Measurements from ENCODE around the gene GPR34. TPM values are rescaled to one million over a fixed set of nuclear protein-coding genes. Genes with fewer than 3 reads are reported as not detected.
"Not testable (repeated sequence)": the region's sequence is repeated elsewhere in the genome, so short reads cannot be mapped to it uniquely, and the experiment has no call there.

Gene GPR34
- total RNA-seq, 2 donors from 2014 or later: 0.17 TPM; not detected in 1

DNA sequence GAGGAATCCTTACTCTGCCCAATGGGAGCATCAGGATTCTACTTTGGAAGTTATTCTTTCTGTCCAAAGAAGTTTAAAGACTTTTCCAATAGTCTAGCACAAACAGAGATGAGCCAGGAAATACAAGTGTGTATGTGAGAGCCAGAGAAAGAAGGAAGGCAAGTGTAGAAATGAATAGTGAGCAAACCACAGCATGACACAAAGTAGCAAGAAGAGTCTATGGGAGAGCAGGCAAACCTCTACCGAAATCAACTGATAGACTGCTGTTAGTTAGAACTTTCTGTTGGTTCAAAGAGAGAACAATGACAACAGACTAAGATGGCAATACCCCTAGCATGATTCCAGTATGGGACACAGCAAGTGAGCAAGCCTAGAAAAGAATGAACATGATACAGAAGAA lies 16.1 kb upstream of the GPR34 start:
- no peak for DNase-seq
- no peaks in the 10 kb centered on the region for H3K9me3 ChIP-seq (ENCODE audit: control insufficient read depth, low read length, poor library complexity, severe bottlenecking)
- Mint-ChIP-seq H3K27ac (peak overlapping the region; percentile 32), H3K36me3 (ENCODE audit: low read depth) (peaks cover 2% of the 10 kb centered on the region), H3K27me3 (no peaks in the 10 kb centered on the region), H3K4me1 (peaks cover 13% of the 10 kb centered on the region), H3K4me3 (no peak overlapping the region)
- no peak for ATAC-seq

DNA sequence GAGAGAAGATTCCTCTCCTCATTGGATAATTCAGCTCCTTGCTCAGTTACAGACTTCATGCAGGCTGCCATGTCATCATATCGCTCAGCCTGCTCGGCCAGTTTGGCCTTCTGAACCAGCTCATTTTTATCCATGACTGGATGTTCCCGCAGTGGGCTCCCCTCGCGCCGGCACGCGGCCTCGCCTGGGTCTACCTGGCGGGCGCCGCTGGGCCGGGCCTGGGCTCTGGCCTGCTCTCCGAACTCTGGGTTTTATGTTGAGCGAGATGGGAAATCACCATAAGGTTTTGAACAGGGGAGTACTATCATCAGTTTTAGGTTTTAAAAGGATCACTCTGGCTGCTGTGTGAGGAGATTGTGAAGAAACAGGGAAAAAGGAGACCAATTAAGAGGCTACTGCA lies 12.4 kb upstream of the GPR34 start:
- not testable (repeated sequence) for ATAC-seq; H3K27ac Mint-ChIP-seq; H3K36me3 Mint-ChIP-seq (ENCODE audit: low read depth); DNase-seq; H3K27me3 Mint-ChIP-seq; H3K4me1 Mint-ChIP-seq; H3K4me3 Mint-ChIP-seq; H3K9me3 ChIP-seq (ENCODE audit: control insufficient read depth, low read length, poor library complexity, severe bottlenecking)

DNA sequence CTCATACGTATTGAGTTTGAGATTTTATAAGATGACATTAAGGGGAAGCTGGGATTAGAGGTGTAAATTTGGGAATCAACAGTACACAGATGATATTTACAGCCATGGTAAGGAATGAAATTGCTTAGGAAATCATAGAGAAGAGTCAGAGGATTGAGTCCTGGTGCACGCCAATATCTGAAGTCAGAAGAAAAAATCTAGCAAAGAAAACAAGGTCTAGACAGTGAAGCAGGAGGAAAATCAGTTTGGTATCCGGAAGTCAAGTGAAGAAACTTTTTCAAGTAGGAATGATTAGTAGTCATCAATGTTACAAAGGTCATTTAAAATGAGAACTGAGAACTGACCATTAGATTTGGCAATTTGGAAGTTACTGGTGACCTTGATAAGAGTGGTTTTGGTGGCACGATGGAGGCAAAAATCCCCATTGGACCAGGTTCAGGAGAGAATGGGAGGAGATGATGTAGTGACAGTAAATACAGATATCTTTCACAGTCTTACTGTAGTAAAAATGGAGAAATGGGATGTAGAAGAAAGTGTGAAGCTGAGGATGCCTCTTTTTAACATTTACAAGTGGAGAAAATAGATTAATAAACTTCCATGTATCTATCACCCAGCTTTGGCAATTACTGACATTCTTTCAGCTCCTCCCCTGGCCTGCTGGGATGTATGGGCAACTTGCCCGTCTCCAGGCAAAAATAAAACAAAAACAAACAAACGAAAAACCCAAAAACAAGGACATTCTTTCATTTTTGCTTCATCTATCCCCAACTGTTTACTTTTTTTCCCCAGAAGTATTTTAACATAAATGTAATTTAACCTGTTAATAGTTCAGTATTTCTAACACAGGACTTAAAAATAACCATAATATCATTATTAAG lies 11.4 kb upstream of the GPR34 start:
- no peaks in the 10 kb centered on the region for H3K9me3 ChIP-seq (ENCODE audit: control insufficient read depth, low read length, poor library complexity, severe bottlenecking)
- H3K27ac Mint-ChIP-seq: no peak overlapping the region

DNA sequence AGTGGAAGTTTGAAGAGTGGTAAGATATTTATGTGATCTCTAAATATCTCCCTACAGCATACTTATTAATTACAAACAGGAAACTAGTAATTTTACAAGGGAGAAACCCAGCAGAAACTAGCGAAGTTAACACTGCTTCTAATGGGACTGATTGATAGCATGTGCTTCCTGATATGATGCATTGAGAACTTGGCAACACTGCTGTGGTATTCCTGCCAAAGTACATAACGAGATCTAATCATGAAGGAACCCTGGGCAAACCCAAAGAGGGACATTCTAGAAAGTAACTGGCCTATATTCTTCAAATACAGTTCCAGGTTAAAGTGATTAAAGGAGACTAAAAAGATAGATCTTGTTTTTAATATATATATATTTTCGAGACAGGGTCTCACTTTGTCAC lies 4.6 kb upstream of the GPR34 start:
- H3K36me3 Mint-ChIP-seq (ENCODE audit: low read depth): no peaks in the 10 kb centered on the region
- peaks cover 6% of the 10 kb centered on the region for H3K4me1 Mint-ChIP-seq
- H3K4me3 Mint-ChIP-seq: no peak overlapping the region
- DNase-seq: no peak
- no peak overlapping the region for H3K27ac Mint-ChIP-seq
- no peaks in the 10 kb centered on the region for H3K27me3 Mint-ChIP-seq
- ATAC-seq: no peak
- H3K9me3 ChIP-seq (ENCODE audit: control insufficient read depth, low read length, poor library complexity, severe bottlenecking): no peaks in the 10 kb centered on the region

More for the DNA sequence above, 11.4 kb upstream of the GPR34 start:
- Mint-ChIP-seq H3K4me1 (peaks cover 9% of the 10 kb centered on the region), H3K27me3 (no peaks in the 10 kb centered on the region), H3K36me3 (ENCODE audit: low read depth) (peaks cover 2% of the 10 kb centered on the region), H3K4me3 (no peak overlapping the region)
- DNase-seq: no peak
- ATAC-seq: no peak

DNA sequence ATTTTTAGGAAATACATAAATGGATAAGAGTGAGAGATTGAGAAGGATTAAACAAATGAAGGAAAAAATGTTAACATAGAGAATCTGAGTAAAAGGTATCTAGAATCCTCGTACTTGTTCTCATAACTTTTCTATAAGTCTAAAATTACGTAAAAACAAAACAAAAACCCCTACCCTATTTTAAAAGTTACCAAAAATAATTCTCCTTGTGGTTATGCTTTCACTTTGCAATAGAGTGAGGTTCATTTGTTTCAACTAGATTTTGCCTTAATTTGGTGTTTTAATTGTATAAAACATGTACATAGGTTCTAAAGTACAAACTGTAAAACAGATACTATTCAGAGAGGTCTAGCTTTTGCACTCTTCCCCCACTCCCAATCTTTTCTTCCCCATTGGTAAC lies 3.8 kb upstream of the GPR34 start:
- no peak for ATAC-seq
- Mint-ChIP-seq H3K4me1 (peaks cover 6% of the 10 kb centered on the region), H3K27ac (no peak overlapping the region), H3K27me3 (no peaks in the 10 kb centered on the region), H3K4me3 (no peak overlapping the region), H3K36me3 (ENCODE audit: low read depth) (no peaks in the 10 kb centered on the region)
- no peak for DNase-seq
- no peaks in the 10 kb centered on the region for H3K9me3 ChIP-seq (ENCODE audit: control insufficient read depth, low read length, poor library complexity, severe bottlenecking)

DNA sequence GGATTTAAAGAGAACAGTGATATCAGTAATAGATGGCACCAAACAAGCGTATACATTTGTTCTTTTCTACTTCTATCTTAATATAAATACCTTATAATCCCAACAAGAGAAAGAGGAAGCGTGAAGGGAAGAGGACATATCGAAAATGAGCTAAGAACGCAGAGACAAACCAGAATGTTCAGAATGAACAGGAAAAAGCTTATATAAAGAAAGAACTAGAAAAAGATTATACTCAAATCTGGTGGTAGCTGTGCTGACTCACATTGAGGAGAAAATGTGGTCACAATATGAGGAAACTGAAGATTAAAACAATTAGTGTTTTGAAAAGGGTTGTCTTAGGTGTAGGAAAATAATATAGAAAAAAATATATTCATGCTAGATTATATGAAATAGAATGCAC lies 2.0 kb upstream of the GPR34 start:
- Mint-ChIP-seq H3K27me3 (no peaks in the 10 kb centered on the region), H3K27ac (peak overlapping the region; percentile 6), H3K36me3 (ENCODE audit: low read depth) (no peaks in the 10 kb centered on the region), H3K4me1 (peaks cover 6% of the 10 kb centered on the region), H3K4me3 (no peak overlapping the region)
- no peaks in the 10 kb centered on the region for H3K9me3 ChIP-seq (ENCODE audit: control insufficient read depth, low read length, poor library complexity, severe bottlenecking)
- no peak for DNase-seq
- no peak for ATAC-seq

DNA sequence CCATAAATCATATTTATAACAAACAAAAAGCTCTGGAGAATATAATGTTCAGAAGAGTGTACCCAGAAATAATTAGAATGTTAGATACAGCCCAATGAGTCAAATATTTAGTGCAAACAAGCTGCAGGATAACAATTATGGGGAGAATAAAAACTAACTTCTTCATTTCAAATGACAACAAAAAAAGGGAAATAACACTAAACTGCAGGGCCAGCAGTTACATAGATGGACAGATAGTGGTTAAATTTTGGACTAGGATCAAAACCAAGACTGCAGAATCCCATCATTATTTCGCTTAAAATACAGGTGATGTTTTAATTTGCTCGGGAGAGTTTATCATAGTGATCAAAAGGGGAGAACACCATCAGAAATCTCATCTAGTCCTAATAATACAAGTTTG lies 617 bp upstream of the GPR34 start:
- Mint-ChIP-seq H3K4me3 (no peak overlapping the region), H3K27ac (peak overlapping the region; percentile 62), H3K4me1 (peaks cover 11% of the 10 kb centered on the region), H3K36me3 (ENCODE audit: low read depth) (no peaks in the 10 kb centered on the region), H3K27me3 (no peaks in the 10 kb centered on the region)
- ATAC-seq: no peak
- no peak for DNase-seq
- no peaks in the 10 kb centered on the region for H3K9me3 ChIP-seq (ENCODE audit: control insufficient read depth, low read length, poor library complexity, severe bottlenecking)

DNA sequence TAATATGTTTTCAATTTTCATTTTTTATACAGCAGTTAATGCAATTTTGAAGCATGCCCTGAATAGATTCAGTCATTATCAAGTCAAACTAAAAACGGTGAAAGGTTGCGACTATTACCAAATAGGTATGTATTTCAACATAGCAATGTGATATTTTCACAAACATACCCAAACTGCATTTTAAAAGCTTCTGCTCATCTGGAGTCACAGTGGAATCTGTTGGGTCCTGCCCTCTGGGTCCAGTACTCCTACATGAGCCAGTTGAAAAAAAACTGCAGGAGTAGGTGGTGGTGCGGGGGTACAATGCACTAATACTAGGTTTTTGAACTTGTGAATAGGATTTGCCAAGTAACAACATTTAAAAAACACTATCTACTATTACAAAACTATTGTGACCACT lies 938 bp downstream of the GPR34 start:
- peak overlapping the region; percentile 24 for H3K27ac Mint-ChIP-seq
- no peaks in the 10 kb centered on the region for H3K27me3 Mint-ChIP-seq
- H3K9me3 ChIP-seq (ENCODE audit: control insufficient read depth, low read length, poor library complexity, severe bottlenecking): no peaks in the 10 kb centered on the region
- no peaks in the 10 kb centered on the region for H3K36me3 Mint-ChIP-seq (ENCODE audit: low read depth)
- DNase-seq (no peak), ATAC-seq (no peak)
- peaks cover 19% of the 10 kb centered on the region for H3K4me1 Mint-ChIP-seq
- H3K4me3 Mint-ChIP-seq: no peak overlapping the region

DNA sequence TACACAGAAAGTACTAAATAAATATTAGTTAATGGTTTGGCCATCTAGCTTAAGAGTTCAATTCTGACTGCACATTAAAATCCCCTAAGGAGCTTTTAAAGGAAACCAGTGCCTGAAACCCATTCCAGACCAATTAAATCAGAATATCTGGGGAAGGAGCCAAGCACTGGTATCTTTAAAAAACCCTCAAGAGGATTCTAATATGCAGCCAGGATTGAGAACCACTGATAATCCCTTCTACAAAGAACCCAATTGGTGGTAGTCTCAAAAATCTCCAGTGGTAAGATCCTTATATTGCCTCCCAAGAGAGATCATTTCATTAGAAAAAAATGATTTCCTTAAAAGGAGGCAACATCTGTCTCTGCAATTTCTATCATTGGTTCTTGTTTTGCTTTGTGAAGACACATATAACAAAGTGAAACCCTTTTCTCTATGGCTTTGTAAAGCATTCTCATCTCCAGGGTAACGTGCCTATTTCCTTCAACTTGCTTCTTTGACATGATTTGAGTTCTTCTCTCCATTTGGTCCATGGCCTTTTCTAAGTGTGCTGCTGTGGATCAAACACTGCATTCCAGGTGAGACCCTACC lies 3.5 kb downstream of the GPR34 start:
- H3K27ac Mint-ChIP-seq: no peak overlapping the region
- ATAC-seq (no peak), DNase-seq (no peak)
- no peaks in the 10 kb centered on the region for H3K9me3 ChIP-seq (ENCODE audit: control insufficient read depth, low read length, poor library complexity, severe bottlenecking)
- H3K36me3 Mint-ChIP-seq (ENCODE audit: low read depth): no peaks in the 10 kb centered on the region
- no peaks in the 10 kb centered on the region for H3K27me3 Mint-ChIP-seq
- no peak overlapping the region for H3K4me3 Mint-ChIP-seq
- peaks cover 17% of the 10 kb centered on the region for H3K4me1 Mint-ChIP-seq

DNA sequence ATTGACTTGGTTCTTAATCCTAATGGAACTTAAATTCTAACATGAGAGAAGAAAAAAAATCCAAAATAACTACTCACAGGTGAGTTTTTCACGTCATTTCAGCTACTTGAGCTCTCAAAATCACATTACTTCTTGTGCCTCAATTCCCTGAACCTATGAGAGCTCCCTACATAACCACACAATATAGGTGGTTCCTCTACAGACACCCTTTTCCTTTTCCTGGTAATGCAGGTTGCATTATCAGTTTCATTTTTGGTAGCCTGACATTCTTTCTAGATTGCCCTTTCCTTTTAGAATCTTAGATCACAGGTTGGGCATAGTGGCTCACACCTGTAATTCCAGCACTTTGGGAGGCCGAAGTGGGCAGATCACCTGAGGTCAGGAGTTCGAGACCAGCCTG lies 4.3 kb downstream of the GPR34 start:
- H3K9me3 ChIP-seq (ENCODE audit: control insufficient read depth, low read length, poor library complexity, severe bottlenecking): no peaks in the 10 kb centered on the region
- DNase-seq (no peak), ATAC-seq (no peak)
- Mint-ChIP-seq H3K4me1 (peaks cover 16% of the 10 kb centered on the region), H3K4me3 (no peak overlapping the region), H3K36me3 (ENCODE audit: low read depth) (no peaks in the 10 kb centered on the region), H3K27me3 (no peaks in the 10 kb centered on the region), H3K27ac (no peak overlapping the region)

DNA sequence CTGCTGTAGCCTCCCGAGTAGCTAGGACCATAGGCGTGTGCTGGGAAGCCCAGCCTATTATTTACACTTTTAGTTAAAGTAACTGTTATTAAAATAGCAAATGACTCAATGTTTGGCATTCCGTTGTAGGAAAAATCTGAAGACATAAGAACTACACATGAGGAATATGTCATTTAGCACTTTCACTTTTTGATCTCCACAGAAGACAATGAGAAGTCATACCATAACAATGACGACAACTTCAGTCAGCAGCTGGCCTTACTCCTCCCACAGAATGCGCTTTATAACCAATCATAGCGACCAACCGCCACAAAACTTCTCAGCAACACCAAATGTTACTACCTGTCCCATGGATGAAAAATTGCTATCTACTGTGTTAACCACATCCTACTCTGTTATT lies 6.7 kb downstream of the GPR34 start:
- Mint-ChIP-seq H3K4me3 (no peak overlapping the region), H3K4me1 (peaks cover 13% of the 10 kb centered on the region), H3K27me3 (no peaks in the 10 kb centered on the region), H3K27ac (no peak overlapping the region), H3K36me3 (ENCODE audit: low read depth) (no peaks in the 10 kb centered on the region)
- ATAC-seq: peak; percentile 28
- no peak for DNase-seq
- no peaks in the 10 kb centered on the region for H3K9me3 ChIP-seq (ENCODE audit: control insufficient read depth, low read length, poor library complexity, severe bottlenecking)

DNA sequence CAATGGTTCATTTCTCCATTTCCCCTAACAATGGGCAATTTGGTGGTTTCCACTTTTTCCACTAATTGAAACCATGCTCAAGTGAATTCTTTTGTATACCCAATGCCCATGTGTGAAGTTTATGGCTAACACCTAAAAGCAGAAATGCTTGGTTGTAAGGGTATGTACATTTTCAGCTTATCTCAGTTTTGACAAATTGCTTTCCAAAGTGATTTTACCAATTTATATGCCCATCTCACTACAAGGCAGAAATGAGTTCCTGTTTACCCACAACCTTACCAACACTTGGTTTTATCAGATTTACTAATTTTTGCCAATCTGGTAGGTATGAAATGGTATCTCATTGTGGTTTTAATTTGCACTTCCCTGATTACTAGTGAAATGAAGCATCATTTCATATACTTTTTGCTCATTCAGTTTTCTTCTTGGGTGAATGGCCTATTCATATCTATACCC lies 14.8 kb downstream of the GPR34 start:
- Mint-ChIP-seq H3K27ac (no peak overlapping the region), H3K4me3 (no peak overlapping the region), H3K4me1 (peaks cover 22% of the 10 kb centered on the region), H3K36me3 (ENCODE audit: low read depth) (no peaks in the 10 kb centered on the region), H3K27me3 (no peaks in the 10 kb centered on the region)
- ATAC-seq (no peak), DNase-seq (no peak)
- no peaks in the 10 kb centered on the region for H3K9me3 ChIP-seq (ENCODE audit: control insufficient read depth, low read length, poor library complexity, severe bottlenecking)

DNA sequence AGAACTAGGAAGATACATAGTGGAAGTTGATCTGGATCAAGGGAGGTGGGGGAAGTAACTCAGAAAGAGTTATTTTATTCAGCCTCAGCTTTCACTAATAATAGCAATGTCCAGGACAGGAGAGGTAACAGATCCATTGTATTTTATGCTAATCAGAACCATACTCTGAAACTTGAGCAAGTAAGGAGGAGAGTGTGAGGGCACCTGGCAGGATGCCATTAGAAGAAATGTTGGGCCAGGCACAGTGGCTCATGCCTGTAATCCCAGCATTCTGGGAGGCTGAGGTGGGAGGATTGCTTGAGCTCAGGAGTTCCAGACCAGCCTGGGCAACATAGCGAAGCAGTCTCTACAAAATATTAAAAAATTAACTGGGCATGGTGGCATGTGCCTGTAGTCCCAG lies 16.3 kb downstream of the GPR34 start:
- no peak for ATAC-seq
- H3K9me3 ChIP-seq (ENCODE audit: control insufficient read depth, low read length, poor library complexity, severe bottlenecking): no peaks in the 10 kb centered on the region
- Mint-ChIP-seq H3K36me3 (ENCODE audit: low read depth) (no peaks in the 10 kb centered on the region), H3K27ac (peak overlapping the region; percentile 56), H3K27me3 (no peaks in the 10 kb centered on the region), H3K4me3 (no peak overlapping the region), H3K4me1 (peaks cover 24% of the 10 kb centered on the region)
- no peak for DNase-seq

Data from T-helper 17 cell (primary cell).